Psoas muscle (tissue), 8 donors: ENCODE results near the gene TMEM255B. TPM values are rescaled to one million over a fixed set of nuclear protein-coding genes. Genes with fewer than 3 reads are reported as not detected.
"Not testable (repeated sequence)": the region's sequence is repeated elsewhere in the genome, so short reads cannot be mapped to it uniquely, and the experiment has no call there.

Experiments
- ATAC-seq, 4 donors: fragments of 200-7000 bp; cut with Tn5 transposase; one replicate each; pipeline ENCODE4 v1.9.1; 2020; ENCODE audit warnings: moderate library complexity in 3 of 4, mild to moderate bottlenecking in 2 of 4
- DNase-seq, 2 donors: peaks; one replicate each; pipeline ENCODE4 v3.0.0-alpha.2; 2020
- H3K27ac ChIP-seq: fragments of 200-600 bp; one replicate; pipeline ENCODE4 v1.8.0; 2022
- H3K27me3 ChIP-seq, 3 donors: fragments of 200-600 bp in 1 of 3; one replicate each; pipeline versions ENCODE4 v1.6.1 to v1.8.0; 2013 to 2022; ENCODE audit warnings: low read length in 2 of 3, mild to moderate bottlenecking in 2 of 3, moderate library complexity in 1 of 3; ENCODE audit not compliant: insufficient read depth in 3 of 3
- H3K36me3 ChIP-seq, 2 donors: fragments of 200-600 bp in 1 of 2; one replicate each; pipeline versions ENCODE4 v1.6.1 to v1.8.0; 2013 to 2022; ENCODE audit warnings: low read depth in 1 of 2, mild to moderate bottlenecking in 1 of 2, moderate library complexity in 1 of 2; ENCODE audit not compliant: insufficient read depth in 1 of 2
- H3K4me1 ChIP-seq: fragments of 200-600 bp; one replicate; pipeline ENCODE4 v1.8.0; 2022
- H3K4me3 ChIP-seq: fragments of 200-600 bp; one replicate; pipeline ENCODE4 v1.8.0; 2022; ENCODE audit warnings: mild to moderate bottlenecking
- H3K9me3 ChIP-seq: fragments of 200-600 bp; one replicate; pipeline ENCODE4 v1.8.0; 2022
- WGBS, 3 donors: extraction: QIAGEN DNeasy Blood & Tissue Kit; methylation state at CpG; one replicate each; pipeline versions ENCODE4 v1.1.6 to v1.1.7; 2013; 5-methylcytosine and 5-hydroxymethylcytosine counted together
- intact Hi-C, 2 donors: fragments of 100-400 bp; cut with DNase I; formaldehyde crosslinking; loops; one replicate each; pipeline versions ENCODE4 v1.11.0 to v1.14.2; 2022
- polyA plus RNA-seq, 3 donors: library from polyadenylated mRNA; stranded (reverse); fragments of 200-250 nt; gene quantifications; one replicate each; pipeline ENCODE4 v1.2.3, GENCODE V29; 2013
- total RNA-seq, 4 donors: library from RNA; stranded (reverse); fragmentation: NEBNext Ultra II Directional in 2 of 4; extraction: Animal tissue kit (Norgen Biotek cat#: 25700) in 2 of 4; gene quantifications; one replicate each; pipeline versions ENCODE4 v1.2.1 to v1.2.4, GENCODE V29; 2021 to 2023
- TF ChIP-seq, protein P1 (sequence below): fragments of 200-600 bp; IDR thresholded peaks from one replicate; pipeline ENCODE4 v1.8.0; 2022; ENCODE audit warnings: antibody characterized with exemption
- donor health status: healthy with polysubstance abuse.
- donor health status: DM: no; HTN: no; CAD: no; lungs with moderate emphysema.
- donor health status: Bipolar disorder and iron deficiency.
- donor health status: healthy.
- donor health status: DM: yes; HTN: yes; CAD: no.
- donor health status: DM: no; HTN: no; CAD: no.
- donor health status: DM: no; HTN: no; CAD: no.
- donor health status: DM: yes; HTN: yes; CAD: no.

Gene TMEM255B
- total and polyA plus RNA-seq, 7 donors = 0.45 to 5.1 (median 2.1) TPM

DNA sequence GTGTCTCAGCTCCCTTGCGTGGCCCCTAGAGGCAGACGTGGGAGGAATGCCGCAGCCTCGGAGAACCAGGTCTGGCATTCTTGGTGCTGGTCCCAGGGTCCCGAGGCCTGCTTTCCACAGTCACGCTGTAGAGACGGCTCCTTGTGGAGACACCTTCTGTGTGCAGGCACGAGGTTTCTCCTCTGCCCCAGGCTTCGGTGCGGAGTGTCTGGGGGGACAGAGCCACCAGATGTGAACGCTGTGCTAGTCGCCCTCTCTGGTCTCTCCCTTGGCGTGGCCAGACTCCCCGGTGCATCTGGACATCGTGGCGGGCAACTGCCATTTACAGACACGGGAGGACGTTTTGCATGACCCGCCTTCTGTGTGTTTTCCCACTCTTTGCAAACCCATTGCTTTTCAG, 7.5 kb upstream of the TMEM255B start:
- DNase-seq = no peak
- H3K27ac ChIP-seq = no peak overlapping the region
- intact Hi-C loops = no loop called here
- WGBS, 3 donors = 89 to 93% (median 93%) methylated on average over 18 to 19 of the region's 19 CpGs
- no peak overlapping the region for H3K4me3 ChIP-seq
- H3K27me3 ChIP-seq = peaks cover 0 to 29% (median 0%) of the 10 kb centered on the region in 3 donors
- H3K4me1 ChIP-seq = no peaks in the 10 kb centered on the region
- H3K36me3 ChIP-seq = no peaks in the 10 kb centered on the region
- TF ChIP-seq, protein P1, sequence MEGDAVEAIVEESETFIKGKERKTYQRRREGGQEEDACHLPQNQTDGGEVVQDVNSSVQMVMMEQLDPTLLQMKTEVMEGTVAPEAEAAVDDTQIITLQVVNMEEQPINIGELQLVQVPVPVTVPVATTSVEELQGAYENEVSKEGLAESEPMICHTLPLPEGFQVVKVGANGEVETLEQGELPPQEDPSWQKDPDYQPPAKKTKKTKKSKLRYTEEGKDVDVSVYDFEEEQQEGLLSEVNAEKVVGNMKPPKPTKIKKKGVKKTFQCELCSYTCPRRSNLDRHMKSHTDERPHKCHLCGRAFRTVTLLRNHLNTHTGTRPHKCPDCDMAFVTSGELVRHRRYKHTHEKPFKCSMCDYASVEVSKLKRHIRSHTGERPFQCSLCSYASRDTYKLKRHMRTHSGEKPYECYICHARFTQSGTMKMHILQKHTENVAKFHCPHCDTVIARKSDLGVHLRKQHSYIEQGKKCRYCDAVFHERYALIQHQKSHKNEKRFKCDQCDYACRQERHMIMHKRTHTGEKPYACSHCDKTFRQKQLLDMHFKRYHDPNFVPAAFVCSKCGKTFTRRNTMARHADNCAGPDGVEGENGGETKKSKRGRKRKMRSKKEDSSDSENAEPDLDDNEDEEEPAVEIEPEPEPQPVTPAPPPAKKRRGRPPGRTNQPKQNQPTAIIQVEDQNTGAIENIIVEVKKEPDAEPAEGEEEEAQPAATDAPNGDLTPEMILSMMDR = no peak
- no peak for ATAC-seq
- no peaks in the 10 kb centered on the region for H3K9me3 ChIP-seq

DNA sequence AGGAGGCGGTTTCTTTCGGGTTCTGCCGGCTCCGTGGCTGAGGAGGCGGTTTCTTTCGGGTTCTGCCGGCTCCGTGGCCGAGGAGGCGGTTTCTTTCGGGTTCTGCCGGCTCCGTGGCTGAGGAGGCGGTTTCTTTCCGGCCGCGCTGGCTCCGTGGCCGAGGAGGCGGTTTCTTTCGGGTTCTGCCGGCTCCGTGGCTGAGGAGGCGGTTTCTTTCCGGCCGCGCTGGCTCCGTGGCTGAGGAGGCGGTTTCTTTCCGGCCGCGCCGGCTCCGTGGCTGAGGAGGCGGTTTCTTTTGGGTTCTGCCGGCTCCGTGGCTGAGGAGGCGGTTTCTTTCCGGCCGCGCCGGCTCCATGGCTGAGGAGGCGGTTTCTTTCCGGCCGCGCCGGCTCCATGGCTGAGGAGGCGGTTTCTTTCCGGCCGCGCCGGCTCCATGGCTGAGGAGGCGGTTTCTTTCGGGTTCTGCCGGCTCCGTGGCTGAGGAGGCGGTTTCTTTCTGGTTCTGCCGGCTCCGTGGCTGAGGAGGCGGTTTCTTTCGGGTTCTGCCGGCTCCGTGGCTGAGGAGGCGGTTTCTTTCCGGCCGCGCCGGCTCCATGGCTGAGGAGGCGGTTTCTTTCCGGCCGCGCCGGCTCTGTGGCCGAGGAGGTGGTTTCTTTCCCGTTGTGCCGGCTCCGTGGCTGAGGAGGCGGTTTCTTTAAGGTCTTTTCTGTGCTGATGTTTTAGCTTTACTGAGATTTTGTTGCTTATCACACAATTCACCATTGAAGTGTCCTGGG, 6.6 kb upstream of the TMEM255B start:
- H3K9me3 ChIP-seq, H3K36me3 ChIP-seq, intact Hi-C loops, DNase-seq, H3K27ac ChIP-seq, ATAC-seq, H3K4me3 ChIP-seq, H3K4me1 ChIP-seq: not testable (repeated sequence)
- H3K27me3 ChIP-seq = peaks cover 0 to 29% (median 0%) of the 10 kb centered on the region in 3 donors
- 96 to 97% (median 97%) methylated on average over 44 to 65 of the region's 78 CpGs for WGBS, 3 donors

DNA sequence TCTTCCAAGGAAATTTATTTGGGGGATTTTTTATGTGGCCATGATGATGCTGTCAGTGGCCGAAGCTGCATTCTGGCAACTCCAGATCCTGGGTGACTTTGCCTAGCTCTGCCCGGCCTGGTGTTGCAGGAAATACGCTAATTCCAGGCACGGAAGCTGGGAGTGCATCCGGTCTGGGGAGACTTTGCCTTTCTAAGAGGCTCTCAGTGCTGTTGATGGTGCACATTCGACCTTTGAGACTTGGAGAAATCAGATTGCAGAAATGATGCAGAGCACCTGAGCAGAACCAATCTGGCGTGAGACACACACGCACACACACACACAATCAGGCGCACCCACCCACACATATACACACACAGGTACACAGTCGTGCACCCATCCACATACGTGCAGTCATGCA, 5.9 kb upstream of the TMEM255B start:
- H3K27me3 ChIP-seq = peaks cover 0 to 29% (median 0%) of the 10 kb centered on the region in 3 donors
- DNase-seq = no peak
- no peaks in the 10 kb centered on the region for H3K9me3 ChIP-seq
- ATAC-seq = no peak
- H3K4me3 ChIP-seq = no peak overlapping the region
- intact Hi-C loops = no loop called here
- H3K27ac ChIP-seq = no peak overlapping the region
- no peaks in the 10 kb centered on the region for H3K36me3 ChIP-seq
- WGBS, 3 donors = 70 to 79% (median 73%) methylated on average over 11 of the region's 11 CpGs
- TF ChIP-seq, protein P1 = no peak
- no peaks in the 10 kb centered on the region for H3K4me1 ChIP-seq

DNA sequence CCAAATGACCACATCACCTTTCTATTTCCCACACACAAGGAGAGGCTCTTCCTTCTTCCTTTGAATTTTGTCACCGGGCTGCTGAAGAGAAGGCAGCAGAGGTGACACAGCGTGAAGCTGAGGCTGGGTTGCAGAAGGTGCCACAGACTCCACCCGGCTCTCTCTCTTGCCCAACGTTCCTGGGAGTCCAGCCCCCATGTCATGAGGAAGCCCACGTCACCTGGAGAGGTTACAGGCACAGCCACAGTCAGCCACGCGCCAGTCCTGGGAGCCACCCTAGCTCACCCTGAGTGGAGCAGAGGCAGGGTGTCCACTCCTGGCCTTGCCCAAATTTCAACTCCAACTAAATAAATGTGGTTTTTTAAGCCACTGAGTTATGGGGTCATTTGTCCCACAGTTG, 4.8 kb upstream of the TMEM255B start:
- 80 to 83% (median 80%) methylated on average over 7 of the region's 7 CpGs for WGBS, 3 donors
- H3K36me3 ChIP-seq = no peaks in the 10 kb centered on the region
- H3K27me3 ChIP-seq = peaks cover 0 to 38% (median 0%) of the 10 kb centered on the region in 3 donors
- TF ChIP-seq, protein P1 = no peak
- ATAC-seq = no peak
- H3K27ac ChIP-seq = no peak overlapping the region
- H3K9me3 ChIP-seq = no peaks in the 10 kb centered on the region
- DNase-seq = no peak
- no peaks in the 10 kb centered on the region for H3K4me1 ChIP-seq
- intact Hi-C loops = no loop called here
- H3K4me3 ChIP-seq = no peak overlapping the region

DNA sequence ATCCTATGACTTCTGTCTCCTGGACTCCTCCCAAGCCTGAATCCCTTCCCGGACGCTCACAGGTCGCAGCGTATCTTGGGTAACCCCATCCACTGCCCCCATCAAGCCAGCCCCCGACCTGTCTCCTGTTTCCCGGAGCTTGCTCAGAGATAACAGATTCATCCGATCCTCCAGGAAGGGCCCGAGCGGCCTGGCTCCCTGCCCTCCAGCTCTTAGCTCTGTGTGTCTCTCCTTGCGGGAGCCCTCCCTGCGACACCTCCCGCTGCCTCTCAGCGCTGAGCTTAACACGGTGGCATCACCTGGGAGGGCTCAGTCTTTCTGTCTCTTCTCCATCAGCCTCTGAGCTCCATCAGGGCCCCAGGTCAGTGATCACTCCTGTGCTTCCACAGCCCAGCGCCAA, 4.3 kb upstream of the TMEM255B start:
- 84 to 86% (median 85%) methylated on average over 15 of the region's 15 CpGs for WGBS, 3 donors
- TF ChIP-seq, protein P1 = no peak
- Histone ChIP-seq H3K27me3 (peaks cover 0 to 42% (median 0%) of the 10 kb centered on the region in 3 donors), H3K36me3 (no peaks in the 10 kb centered on the region), H3K4me3 (no peak overlapping the region), H3K27ac (no peak overlapping the region), H3K4me1 (no peaks in the 10 kb centered on the region), H3K9me3 (no peaks in the 10 kb centered on the region)
- intact Hi-C loops = no loop called here
- ATAC-seq = no peak
- DNase-seq = no peak
